HG03139 (cell line): ENCODE results near the gene CYTH3.
"Not testable (repeated sequence)": the region's sequence is repeated elsewhere in the genome, so short reads cannot be mapped to it uniquely, and the experiment has no call there.

ENCODE experiments used
- ATAC-seq: cut with Tn5 transposase; IDR thresholded peaks from one replicate; pipeline ENCODE4 v1.9.1; 2021; ENCODE audit not compliant: unreplicated experiment

The CYTH3 gene

GRCh38 chr7:6232534-6232933 is 39.9 kb downstream of the CYTH3 start:
- ATAC-seq, result no peak

- ATAC-seq, result no peak
These were observed 40.3 kb downstream of the CYTH3 start for GRCh38 chr7:6232116-6232515.

- ATAC-seq, result no peak
These were observed 41.2 kb downstream of the CYTH3 start for GRCh38 chr7:6231184-6231583.

GRCh38 chr7:6229284-6229683 is 43.1 kb downstream of the CYTH3 start:
- ATAC-seq, result not testable (repeated sequence)

- ATAC-seq, result no peak
These were observed 43.8 kb downstream of the CYTH3 start for GRCh38 chr7:6228361-6229229.

- ATAC-seq, result no peak
These were observed 45.1 kb downstream of the CYTH3 start for GRCh38 chr7:6227294-6227846.

DNA sequence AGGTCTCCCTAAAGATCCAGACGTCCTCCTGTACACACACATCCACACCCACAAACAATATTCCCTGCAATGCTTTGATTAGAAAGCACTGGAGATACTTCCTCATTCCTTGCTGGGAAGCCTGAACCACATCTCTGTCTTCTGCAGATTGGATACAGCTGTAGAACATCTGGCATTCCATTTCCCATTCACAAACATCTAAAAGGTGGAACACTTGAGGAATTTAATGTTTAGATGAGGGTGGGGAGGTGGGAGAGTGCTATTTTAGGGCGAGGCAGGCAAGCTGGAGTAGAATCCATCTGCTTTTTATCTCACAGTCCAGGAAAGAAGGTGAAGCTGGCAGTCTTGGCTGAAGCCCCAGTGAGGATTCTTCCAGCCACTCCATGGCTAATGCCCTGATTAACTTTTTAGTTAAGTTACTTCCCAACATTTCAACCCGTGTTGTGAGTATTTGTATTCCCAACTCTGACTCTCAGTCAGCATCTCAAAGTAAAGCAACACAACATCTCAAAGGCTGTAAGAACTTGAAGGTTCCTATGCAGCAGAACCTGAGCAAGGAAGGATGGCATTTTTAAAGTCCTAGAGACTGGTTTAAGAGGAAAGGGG is 46.1 kb downstream of the CYTH3 start:
- no peak for ATAC-seq

- not testable (repeated sequence) for ATAC-seq
These were observed 49.0 kb downstream of the CYTH3 start for GRCh38 chr7:6223411-6223810.

- not testable (repeated sequence) for ATAC-seq
These were observed 49.4 kb downstream of the CYTH3 start for GRCh38 chr7:6223010-6223409.

- no peak for ATAC-seq
These were observed 50.8 kb downstream of the CYTH3 start for GRCh38 chr7:6221340-6222319.

DNA sequence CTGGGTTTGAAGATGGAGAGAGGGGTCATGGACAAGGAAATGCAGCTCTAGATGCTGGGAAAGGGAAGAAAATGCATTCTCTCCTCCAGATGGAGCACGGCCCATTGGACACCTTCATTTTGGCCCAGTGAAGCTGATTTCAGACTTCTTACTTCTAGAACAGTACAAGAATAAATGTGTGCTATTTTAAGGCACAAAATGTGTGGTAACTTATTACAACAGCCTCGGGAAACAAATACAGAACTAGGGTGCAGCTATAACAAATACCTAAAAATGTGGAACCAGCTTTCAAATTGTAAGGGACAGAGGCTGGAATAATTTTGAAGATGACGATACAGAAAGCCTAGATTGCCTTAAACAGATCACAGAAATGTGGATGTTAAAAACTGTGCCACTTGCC is 54.1 kb downstream of the CYTH3 start:
- ATAC-seq, result no peak

- ATAC-seq, result no peak
These were observed 60.4 kb downstream of the CYTH3 start for GRCh38 chr7:6212008-6212407.

- no peak for ATAC-seq
These were observed 61.6 kb downstream of the CYTH3 start for GRCh38 chr7:6210621-6211372.

DNA sequence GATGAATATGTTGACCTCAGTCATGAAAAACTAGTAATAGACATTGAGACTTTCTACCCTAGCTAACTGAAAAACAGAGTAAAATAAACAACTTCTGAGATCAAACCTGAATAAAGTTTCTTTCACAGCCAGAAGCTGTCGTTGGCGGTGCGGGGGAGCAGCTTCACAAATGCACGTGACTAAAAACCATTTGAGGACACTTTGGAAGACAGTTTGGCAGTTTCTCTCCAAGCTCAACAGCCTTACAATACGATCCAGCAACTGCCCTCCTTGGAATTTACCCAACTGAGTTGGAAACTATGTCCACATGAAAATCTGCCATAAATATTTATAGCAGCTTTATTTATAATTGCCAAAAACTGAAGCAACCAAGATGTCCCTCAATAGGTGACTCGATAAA is 63.1 kb downstream of the CYTH3 start:
- no peak for ATAC-seq

GRCh38 chr7:6208573-6209328 is 63.7 kb downstream of the CYTH3 start:
- no peak for ATAC-seq

- no peak for ATAC-seq
These were observed 66.3 kb downstream of the CYTH3 start for GRCh38 chr7:6205971-6206660.

DNA sequence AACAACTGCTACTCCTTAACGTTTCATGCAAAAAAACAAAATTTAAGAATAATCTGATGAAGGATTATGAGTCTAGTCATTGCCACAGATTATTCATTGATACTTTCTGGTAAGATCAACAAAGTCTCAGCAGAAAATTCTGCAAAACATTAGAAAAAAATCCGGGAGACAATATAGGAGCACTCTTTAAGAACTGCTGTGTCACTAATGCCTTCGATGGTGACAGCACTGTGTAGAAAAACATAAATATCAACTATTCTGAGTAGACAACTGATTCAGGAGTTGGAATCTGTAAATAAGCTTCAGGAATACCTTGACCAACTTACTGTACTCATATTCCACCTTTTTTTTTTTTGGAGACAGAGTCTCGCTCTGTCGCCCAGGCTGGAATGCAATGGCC is 69.0 kb downstream of the CYTH3 start:
- ATAC-seq, result no peak

- ATAC-seq, result no peak
These were observed 70.3 kb downstream of the CYTH3 start for GRCh38 chr7:6202117-6202516.

DNA sequence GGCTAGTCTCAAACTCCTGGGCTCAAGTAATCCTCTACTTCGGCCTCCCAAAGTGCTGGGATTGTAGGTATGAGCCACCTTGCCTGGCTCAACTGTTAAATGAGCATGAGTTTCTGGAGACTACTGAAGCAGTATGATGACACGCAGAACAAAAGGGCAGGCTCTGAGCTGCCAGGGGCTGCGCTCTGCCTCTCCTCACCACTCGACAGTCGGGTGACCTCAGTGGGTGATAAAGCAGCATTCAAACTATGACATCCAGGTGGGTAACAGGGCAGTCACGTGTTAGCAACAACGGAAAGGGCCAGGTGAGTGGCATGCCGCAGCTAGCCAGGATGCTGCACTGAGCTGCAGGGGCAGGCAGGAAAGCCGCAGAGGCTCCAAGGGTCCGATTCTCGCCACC is 71.5 kb downstream of the CYTH3 start:
- ATAC-seq, result no peak
